HG03108 (cell line): ENCODE measurements around the gene RNF225.
A peak's percentile ranks its signal among the peaks of the same experiment; 100 is the strongest.
"Not testable (repeated sequence)": the region's sequence is repeated elsewhere in the genome, so short reads cannot be mapped to it uniquely, and the experiment has no call there.

Source experiments
- ATAC-seq: cut with Tn5 transposase; IDR thresholded peaks from one replicate; pipeline ENCODE4 v1.9.1; 2021; ENCODE audit warnings: moderate library complexity; ENCODE audit not compliant: unreplicated experiment

The RNF225 gene

GRCh38 chr19:58361900-58362271 is 33.6 kb upstream of the RNF225 start:
- ATAC-seq, result peak; percentile 7

GRCh38 chr19:58362272-58362994 is 33.0 kb upstream of the RNF225 start, which contains the start of gene ZNF497:
Gene ZNF497, minus strand, starts transcription at chr19:58362751. Its CDS starts 5,116 bp downstream, at chr19:58357635.
- ATAC-seq, result peak; percentile 85

- no peak for ATAC-seq
These were observed 31.3 kb upstream of the RNF225 start for GRCh38 chr19:58364146-58364545.

GRCh38 chr19:58366585-58367430 is 28.6 kb upstream of the RNF225 start:
- no peak for ATAC-seq

- ATAC-seq, result no peak
These were observed 27.6 kb upstream of the RNF225 start for GRCh38 chr19:58367698-58368454.

GRCh38 chr19:58368561-58369360 is 26.7 kb upstream of the RNF225 start:
- no peak for ATAC-seq

GRCh38 chr19:58372311-58373133 is 22.9 kb upstream of the RNF225 start:
- no peak for ATAC-seq

- no peak for ATAC-seq
These were observed 21.3 kb upstream of the RNF225 start for GRCh38 chr19:58374200-58374599.

GRCh38 chr19:58376724-58377123 is 18.7 kb upstream of the RNF225 start:
- ATAC-seq, result not testable (repeated sequence)

GRCh38 chr19:58379246-58379645 is 16.2 kb upstream of the RNF225 start:
- no peak for ATAC-seq

- no peak for ATAC-seq
These were observed 15.3 kb upstream of the RNF225 start for GRCh38 chr19:58380037-58380661.

GRCh38 chr19:58380662-58381459 is 14.6 kb upstream of the RNF225 start, which contains the start of gene ZNF837:
Gene ZNF837, minus strand, starts transcription at chr19:58381030. Its CDS starts 11,698 bp downstream, at chr19:58369332.
- ATAC-seq, result peak; percentile 78

- ATAC-seq, result no peak
These were observed 13.8 kb upstream of the RNF225 start for GRCh38 chr19:58381460-58382212.

- ATAC-seq, result no peak
These were observed 12.4 kb upstream of the RNF225 start for GRCh38 chr19:58382997-58383603.

GRCh38 chr19:58385313-58385890 is 10.1 kb upstream of the RNF225 start:
- no peak for ATAC-seq

GRCh38 chr19:58385891-58386575 is 9.4 kb upstream of the RNF225 start:
- peak; percentile 5 for ATAC-seq
